ENCODE results near the gene PSD4.
A peak's percentile ranks its signal among the peaks of the same experiment; 100 is the strongest.

Gene PSD4

GRCh38 chr2:113209646-113210171, 35.9 kb downstream of the PSD4 start:
- no peak for DNase-seq

- DNase-seq, result no peak
These were observed 37.7 kb downstream of the PSD4 start for GRCh38 chr2:113211226-113212105.

- peak; percentile 55 for DNase-seq
These were observed 38.7 kb downstream of the PSD4 start for GRCh38 chr2:113212245-113213060.

GRCh38 chr2:113213061-113213930, 39.5 kb downstream of the PSD4 start:
- no peak for DNase-seq

GRCh38 chr2:113214141-113214540, 40.4 kb downstream of the PSD4 start:
- DNase-seq, result no peak

GRCh38 chr2:113215056-113215455, 41.3 kb downstream of the PSD4 start:
- no peak for DNase-seq

GRCh38 chr2:113216321-113216720, 42.5 kb downstream of the PSD4 start:
- no peak for DNase-seq

GRCh38 chr2:113216891-113217454, 43.2 kb downstream of the PSD4 start:
- no peak for DNase-seq

GRCh38 chr2:113217455-113218282, 43.9 kb downstream of the PSD4 start:
- no peak for DNase-seq

- DNase-seq, result no peak
These were observed 44.7 kb downstream of the PSD4 start for GRCh38 chr2:113218283-113219091.

GRCh38 chr2:113219092-113219441, 45.3 kb downstream of the PSD4 start:
- no peak for DNase-seq

- no peak for DNase-seq
These were observed 45.7 kb downstream of the PSD4 start for GRCh38 chr2:113219525-113219888.

- DNase-seq, result no peak
These were observed 46.3 kb downstream of the PSD4 start for GRCh38 chr2:113219889-113220641.

GRCh38 chr2:113220970-113221708, 47.4 kb downstream of the PSD4 start:
- DNase-seq, result no peak

- no peak for DNase-seq
These were observed 48.1 kb downstream of the PSD4 start for GRCh38 chr2:113221846-113222245.

GRCh38 chr2:113223813-113224212, 50.0 kb downstream of the PSD4 start:
- DNase-seq, result no peak

GRCh38 chr2:113224647-113225236, 51.0 kb downstream of the PSD4 start:
- DNase-seq, result no peak
